Esophagus mucosa (tissue), 1 donor: ENCODE results near the gene SLU7. TPM values are rescaled to one million over a fixed set of nuclear protein-coding genes. Genes with fewer than 3 reads are reported as not detected.

Source experiments
- ATAC-seq: fragments of 200-7000 bp; cut with Tn5 transposase; one replicate; pipeline ENCODE4 v1.9.1; 2020
- total RNA-seq: library from RNA; stranded (reverse); gene quantifications from one replicate; pipeline ENCODE4 v1.2.4, GENCODE V29; 2023
- donor health status: DM: yes; HTN: yes; CAD: no.

SLU7 gene
- total RNA-seq: 23.8 TPM

GRCh38 chr5:160418561-160419457 lies at the start of gene SLU7:
TSS of gene SLU7 (minus strand) at chr5:160419081. CDS start at chr5:160415294, 3,787 bp downstream.
- ATAC-seq: peak; percentile 83

GRCh38 chr5:160468363-160468975 lies 49.6 kb upstream of the SLU7 start:
- ATAC-seq: no peak

- ATAC-seq: peak; percentile 96
Measured at GRCh38 chr5:160467555-160468362, 48.9 kb upstream of the SLU7 start.

- ATAC-seq: peak; percentile 16
Measured at GRCh38 chr5:160466889-160467554, 48.1 kb upstream of the SLU7 start.

- ATAC-seq: no peak
Measured at GRCh38 chr5:160466116-160466515, 47.2 kb upstream of the SLU7 start.

GRCh38 chr5:160464466-160464797 lies 45.6 kb upstream of the SLU7 start:
- no peak for ATAC-seq

- ATAC-seq: no peak
Measured at GRCh38 chr5:160463740-160464465, 45.0 kb upstream of the SLU7 start.

- ATAC-seq: no peak
Measured at GRCh38 chr5:160463227-160463626, 44.3 kb upstream of the SLU7 start.

GRCh38 chr5:160462167-160462566 lies 43.3 kb upstream of the SLU7 start:
- no peak for ATAC-seq

- no peak for ATAC-seq
Measured at GRCh38 chr5:160461378-160461777, 42.5 kb upstream of the SLU7 start.

GRCh38 chr5:160460377-160461049 lies 41.6 kb upstream of the SLU7 start:
- ATAC-seq: no peak

- ATAC-seq: no peak
Measured at GRCh38 chr5:160458806-160459800, 40.2 kb upstream of the SLU7 start.

GRCh38 chr5:160457252-160457651 lies 38.4 kb upstream of the SLU7 start:
- ATAC-seq: peak; percentile 68

GRCh38 chr5:160456480-160457177 lies 37.7 kb upstream of the SLU7 start:
- no peak for ATAC-seq

- no peak for ATAC-seq
Measured at GRCh38 chr5:160455600-160455999, 36.7 kb upstream of the SLU7 start.

GRCh38 chr5:160453751-160454150 lies 34.9 kb upstream of the SLU7 start:
- no peak for ATAC-seq

- ATAC-seq: no peak
Measured at GRCh38 chr5:160452795-160453194, 33.9 kb upstream of the SLU7 start.

- no peak for ATAC-seq
Measured at GRCh38 chr5:160452036-160452435, 33.2 kb upstream of the SLU7 start.

- ATAC-seq: no peak
Measured at GRCh38 chr5:160451281-160451680, 32.4 kb upstream of the SLU7 start.
